Measurements from ENCODE around the gene MC5R. TPM values are rescaled to one million over a fixed set of nuclear protein-coding genes. Genes with fewer than 3 reads are reported as not detected.
A peak's percentile ranks its signal among the peaks of the same experiment; 100 is the strongest.

MC5R gene
- total and polyA plus RNA-seq, 2 experiments from 2014 or later, result 0.11 TPM; not detected in 1

- Mint-ChIP-seq H3K4me1 (peaks cover 14% of the 10 kb centered on the region), H3K27ac (no peak overlapping the region), H3K9me3 (no peaks in the 10 kb centered on the region), H3K27me3 (ENCODE audit: insufficient read depth, low read depth, poor library complexity) (peaks cover 25% of the 10 kb centered on the region), H3K4me3 (no peak overlapping the region), H3K36me3 (ENCODE audit: low read depth) (no peaks in the 10 kb centered on the region)
- Histone ChIP-seq H3K79me2 (replicated peaks; ENCODE audit: insufficient read depth) (no peaks in the 10 kb centered on the region), H3K4me2 (no peak overlapping the region), H3K4me1 (ENCODE audit: insufficient read depth) (peaks cover 14% of the 10 kb centered on the region; the same call in 1 of the 2 replicates), H3K36me3 (ENCODE audit: insufficient read depth) (no peaks in the 10 kb centered on the region), H3K27me3 (ENCODE audit: insufficient read depth) (peaks cover 45% of the 10 kb centered on the region), H2AFZ (peak overlapping the region; percentile 92), H4K20me1 (replicated peaks; ENCODE audit: insufficient read depth) (no peaks in the 10 kb centered on the region), H3K27ac (ENCODE audit: low read depth) (no peak overlapping the region), H3K4me3 (no peak overlapping the region), H3K9me2 (ENCODE audit: insufficient read depth) (no peaks in the 10 kb centered on the region), H3F3A (replicated peaks; ENCODE audit: low read depth) (no peaks in the 10 kb centered on the region)
- TF ChIP-seq CTCF (conservative IDR thresholded peaks at IDR 0.05; ENCODE audit: low read depth in 2 of 2) (0 out of 4 replicates have a peak, but pooled peaks of 1 of the 2 experiments have one; percentile 31), EZH2phosphoT487 (IDR thresholded peaks at IDR 0.05; ENCODE audit: unreplicated experiment) (no peak)
- DNase-seq (ENCODE audit: low spot score) (peak; percentile 36), ATAC-seq (peak; percentile 37)
These were observed 47.8 kb downstream of the MC5R start for GRCh38 chr18:13871701-13872100.

- TF ChIP-seq STAT1 (IDR thresholded peaks at IDR 0.05; ENCODE audit: unreplicated experiment) (no peak), NANOG (IDR thresholded peaks at IDR 0.05; ENCODE audit: borderline replicate concordance) (no peak)
- no peak overlapping the region for H3K4me3 Mint-ChIP-seq
- Histone ChIP-seq H3K79me2 (replicated peaks; ENCODE audit: insufficient read depth) (no peaks in the 10 kb centered on the region), H3K9me2 (ENCODE audit: insufficient read depth) (no peaks in the 10 kb centered on the region), H3F3A (replicated peaks; ENCODE audit: low read depth) (no peaks in the 10 kb centered on the region), H3K27me3 (ENCODE audit: insufficient read depth) (peaks cover 39% of the 10 kb centered on the region), H3K4me1 (ENCODE audit: insufficient read depth) (peaks cover 14% of the 10 kb centered on the region; the same call in 1 of the 2 replicates), H3K27ac (ENCODE audit: low read depth) (no peak overlapping the region), H3K4me2 (no peak overlapping the region), H4K20me1 (replicated peaks; ENCODE audit: insufficient read depth) (no peaks in the 10 kb centered on the region), H3K36me3 (ENCODE audit: insufficient read depth) (no peaks in the 10 kb centered on the region), H2AFZ (peak overlapping the region; percentile 92), H3K4me3 (no peak overlapping the region)
- no peaks in the 10 kb centered on the region for H3K36me3 Mint-ChIP-seq (ENCODE audit: low read depth)
- H3K27me3 Mint-ChIP-seq (ENCODE audit: insufficient read depth, low read depth, poor library complexity), result peaks cover 27% of the 10 kb centered on the region
- H3K4me1 Mint-ChIP-seq, result peaks cover 14% of the 10 kb centered on the region
- H3K9me3 Mint-ChIP-seq, result no peaks in the 10 kb centered on the region
- DNase-seq (ENCODE audit: low spot score), result no peak
- ATAC-seq, result no peak
- no peak overlapping the region for H3K27ac Mint-ChIP-seq
These were observed 48.4 kb downstream of the MC5R start for GRCh38 chr18:13872373-13872772.

GRCh38 chr18:13872932-13873331, 49.0 kb downstream of the MC5R start:
- no peaks in the 10 kb centered on the region for H3K9me3 Mint-ChIP-seq
- H3K4me1 Mint-ChIP-seq, result peaks cover 15% of the 10 kb centered on the region
- Histone ChIP-seq H3F3A (replicated peaks; ENCODE audit: low read depth) (no peaks in the 10 kb centered on the region), H3K79me2 (replicated peaks; ENCODE audit: insufficient read depth) (no peaks in the 10 kb centered on the region), H3K4me1 (ENCODE audit: insufficient read depth) (peaks cover 11% of the 10 kb centered on the region; the same call in 1 of the 2 replicates), H2AFZ (no peak overlapping the region), H4K20me1 (replicated peaks; ENCODE audit: insufficient read depth) (no peaks in the 10 kb centered on the region), H3K4me2 (no peak overlapping the region), H3K27me3 (ENCODE audit: insufficient read depth) (peaks cover 34% of the 10 kb centered on the region), H3K9me2 (ENCODE audit: insufficient read depth) (no peaks in the 10 kb centered on the region), H3K4me3 (no peak overlapping the region), H3K27ac (ENCODE audit: low read depth) (no peak overlapping the region), H3K36me3 (ENCODE audit: insufficient read depth) (no peaks in the 10 kb centered on the region)
- DNase-seq (ENCODE audit: low spot score), result peak; percentile 16
- H3K27me3 Mint-ChIP-seq (ENCODE audit: insufficient read depth, low read depth, poor library complexity), result peaks cover 27% of the 10 kb centered on the region
- peak; percentile 27 for ATAC-seq
- no peak overlapping the region for H3K4me3 Mint-ChIP-seq
- no peak overlapping the region for H3K27ac Mint-ChIP-seq
- no peaks in the 10 kb centered on the region for H3K36me3 Mint-ChIP-seq (ENCODE audit: low read depth)
- TF ChIP-seq NANOG (IDR thresholded peaks at IDR 0.05; ENCODE audit: borderline replicate concordance) (no peak), CTCF (conservative IDR thresholded peaks at IDR 0.05; ENCODE audit: low read depth in 2 of 2) (no peak), ZNF331 (CRISPR knock-in tag; IDR thresholded peaks at IDR 0.05; ENCODE audit: low read depth) (no peak), ZNF114 (CRISPR knock-in tag; IDR thresholded peaks at IDR 0.05) (no peak), REST (IDR thresholded peaks at IDR 0.05; ENCODE audit: unreplicated experiment) (no peak)
